ENCODE results near the gene MUC12. TPM values are rescaled to one million over a fixed set of nuclear protein-coding genes. Genes with fewer than 3 reads are reported as not detected.
"Not testable (repeated sequence)": the region's sequence is repeated elsewhere in the genome, so short reads cannot be mapped to it uniquely, and the experiment has no call there.

The MUC12 gene
- total RNA-seq: not detected

GRCh38 chr7:100969066-100969615, at the start of gene MUC12:
Gene MUC12, plus strand, starts transcription at chr7:100969565. Its CDS starts 58 bp downstream, at chr7:100969623.
- Histone ChIP-seq H3K27ac (no peak within 1 kb of the TSS), H3K4me1 (peaks cover 9 to 18% of the 10 kb centered on the region in 2 donors)
- intact Hi-C loops (cut with DNase I): no loop called here

GRCh38 chr7:100919779-100920437, 49.5 kb upstream of the MUC12 start:
- H3K4me3 ChIP-seq (replicated peaks in 1 of 3); H3K27ac ChIP-seq; H3K4me1 ChIP-seq; intact Hi-C loops (cut with DNase I); H3K27me3 ChIP-seq; H3K9me3 ChIP-seq; H3K36me3 ChIP-seq; DNase-seq: not testable (repeated sequence)
- WGBS, 2 donors: 64 to 75% methylated on average over 9 of the region's 9 CpGs

More at GRCh38 chr7:100969066-100969615, at the start of gene MUC12:
- H3K9me3 ChIP-seq: no peaks in the 10 kb centered on the region
- no peaks in the 10 kb centered on the region for H3K36me3 ChIP-seq
- no peak for DNase-seq
- H3K4me3 ChIP-seq (replicated peaks in 1 of 3): no peak within 1 kb of the TSS
- peaks cover 29% of the 10 kb centered on the region for H3K27me3 ChIP-seq
- TF ChIP-seq POLR2A (IDR thresholded peaks at IDR 0.05) (no peak), CTCF (IDR thresholded peaks at IDR 0.05) (no peak)
- WGBS, 2 donors: 49 to 51% methylated on average over 12 of the region's 12 CpGs

GRCh38 chr7:100921039-100921438, 48.3 kb upstream of the MUC12 start:
- no peaks in the 10 kb centered on the region for H3K27me3 ChIP-seq
- H3K4me3 ChIP-seq (replicated peaks in 1 of 3): no peak overlapping the region
- no peak for DNase-seq

GRCh38 chr7:100923616-100924015, 45.7 kb upstream of the MUC12 start:
- H3K9me3 ChIP-seq; intact Hi-C loops (cut with DNase I); H3K27ac ChIP-seq; H3K4me3 ChIP-seq (replicated peaks in 1 of 3); DNase-seq; H3K4me1 ChIP-seq; H3K36me3 ChIP-seq; H3K27me3 ChIP-seq: not testable (repeated sequence)
- 61 to 65% methylated on average over 4 of the region's 4 CpGs for WGBS, 2 donors

More at GRCh38 chr7:100921039-100921438, 48.3 kb upstream of the MUC12 start:
- intact Hi-C loops (cut with DNase I): no loop called here
- H3K4me1 ChIP-seq: no peaks in the 10 kb centered on the region
- H3K9me3 ChIP-seq: no peaks in the 10 kb centered on the region
- TF ChIP-seq POLR2A (IDR thresholded peaks at IDR 0.05) (no peak), CTCF (IDR thresholded peaks at IDR 0.05) (no peak)
- no peak overlapping the region for H3K27ac ChIP-seq
- no peaks in the 10 kb centered on the region for H3K36me3 ChIP-seq

GRCh38 chr7:100929808-100930174, 39.6 kb upstream of the MUC12 start:
- intact Hi-C loops (cut with DNase I): no loop called here
- Histone ChIP-seq H3K4me1 (no peaks in the 10 kb centered on the region), H3K36me3 (no peaks in the 10 kb centered on the region), H3K9me3 (no peaks in the 10 kb centered on the region), H3K4me3 (replicated peaks in 1 of 3) (no peak overlapping the region), H3K27ac (no peak overlapping the region), H3K27me3 (no peaks in the 10 kb centered on the region)
- WGBS, 2 donors: 85 to 100% methylated on average over 1 of the region's 1 CpG
- no peak for TF ChIP-seq CTCF (IDR thresholded peaks at IDR 0.05)
- no peak for TF ChIP-seq POLR2A (IDR thresholded peaks at IDR 0.05)
- DNase-seq: no peak

GRCh38 chr7:100933734-100934133, 35.6 kb upstream of the MUC12 start:
- 53 to 72% methylated on average over 4 of the region's 4 CpGs for WGBS, 2 donors
- Histone ChIP-seq H3K36me3 (no peaks in the 10 kb centered on the region), H3K27ac (no peak overlapping the region), H3K4me3 (replicated peaks in 1 of 3) (no peak overlapping the region), H3K4me1 (no peaks in the 10 kb centered on the region), H3K9me3 (no peaks in the 10 kb centered on the region), H3K27me3 (no peaks in the 10 kb centered on the region)
- intact Hi-C loops (cut with DNase I): no loop called here
- no peak for TF ChIP-seq POLR2A (IDR thresholded peaks at IDR 0.05)
- TF ChIP-seq CTCF (IDR thresholded peaks at IDR 0.05): no peak
- no peak for DNase-seq

- H3K27ac ChIP-seq; H3K36me3 ChIP-seq; intact Hi-C loops (cut with DNase I); H3K4me3 ChIP-seq (replicated peaks in 1 of 3); H3K27me3 ChIP-seq; H3K4me1 ChIP-seq; DNase-seq; H3K9me3 ChIP-seq: not testable (repeated sequence)
- WGBS, 2 donors: 79 to 85% methylated on average over 2 of the region's 2 CpGs
Measured at GRCh38 chr7:100935381-100935780, 34.0 kb upstream of the MUC12 start.

GRCh38 chr7:100936167-100936566, 33.2 kb upstream of the MUC12 start:
- DNase-seq, H3K9me3 ChIP-seq, H3K36me3 ChIP-seq: not testable (repeated sequence)

More at GRCh38 chr7:100936167-100936566, 33.2 kb upstream of the MUC12 start:
- 85 to 93% methylated on average over 7 of the region's 7 CpGs for WGBS, 2 donors
- H3K4me1 ChIP-seq; H3K27ac ChIP-seq; H3K27me3 ChIP-seq; intact Hi-C loops (cut with DNase I); H3K4me3 ChIP-seq (replicated peaks in 1 of 3): not testable (repeated sequence)

All from thyroid gland (tissue), 4 donors.